ENCODE results near the gene RAB11FIP3. TPM values are rescaled to one million over a fixed set of nuclear protein-coding genes. Genes with fewer than 3 reads are reported as not detected.

The RAB11FIP3 gene
- total RNA-seq, 1 donor from 2014 or later: 34.5 TPM

DNA sequence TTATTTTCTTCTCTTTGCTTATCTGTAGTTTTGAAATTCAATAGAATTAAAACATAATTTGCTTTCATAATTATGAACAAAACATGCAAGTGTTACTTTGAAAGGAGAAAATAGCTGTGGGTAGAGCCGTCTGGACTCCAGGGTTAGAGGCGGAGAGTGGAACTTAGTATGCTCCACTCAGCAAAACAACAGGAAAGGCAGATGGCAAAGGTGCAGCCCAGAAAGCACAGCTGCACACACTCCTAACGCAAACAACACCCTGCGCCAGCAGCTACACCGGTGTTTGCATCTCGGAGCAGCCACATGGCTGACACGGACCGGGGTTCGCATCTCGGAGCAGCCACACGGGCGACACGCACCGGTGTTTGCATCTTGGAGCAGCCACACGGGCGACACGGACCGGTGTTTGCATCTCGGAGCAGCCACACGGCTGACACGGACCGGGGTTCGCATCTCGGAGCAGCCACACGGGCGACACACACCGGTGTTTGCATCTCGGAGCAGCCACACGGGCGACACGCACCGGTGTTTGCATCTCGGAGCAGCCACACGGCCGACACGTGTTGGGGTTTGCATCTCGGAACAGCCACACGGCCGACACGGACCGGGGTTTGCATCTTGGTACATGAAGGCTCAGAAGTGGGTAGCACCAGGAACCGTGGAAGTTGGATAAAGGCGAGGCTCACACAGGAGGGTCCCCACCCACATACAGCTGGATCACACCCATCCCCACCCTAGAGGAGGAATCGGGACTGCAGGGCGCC is 89.9 kb downstream of the RAB11FIP3 start:
- Histone ChIP-seq H3K27me3 (ENCODE audit: control insufficient read depth, insufficient read depth, low read length) (no peaks in the 10 kb centered on the region), H3K4me3 (ENCODE audit: low read depth, low read length) (no peak overlapping the region), H3K36me3 (ENCODE audit: control insufficient read depth, insufficient read depth, low read length) (no peaks in the 10 kb centered on the region)
- DNase-seq (ENCODE audit: low read depth): no peak
- TF ChIP-seq, protein P1, sequence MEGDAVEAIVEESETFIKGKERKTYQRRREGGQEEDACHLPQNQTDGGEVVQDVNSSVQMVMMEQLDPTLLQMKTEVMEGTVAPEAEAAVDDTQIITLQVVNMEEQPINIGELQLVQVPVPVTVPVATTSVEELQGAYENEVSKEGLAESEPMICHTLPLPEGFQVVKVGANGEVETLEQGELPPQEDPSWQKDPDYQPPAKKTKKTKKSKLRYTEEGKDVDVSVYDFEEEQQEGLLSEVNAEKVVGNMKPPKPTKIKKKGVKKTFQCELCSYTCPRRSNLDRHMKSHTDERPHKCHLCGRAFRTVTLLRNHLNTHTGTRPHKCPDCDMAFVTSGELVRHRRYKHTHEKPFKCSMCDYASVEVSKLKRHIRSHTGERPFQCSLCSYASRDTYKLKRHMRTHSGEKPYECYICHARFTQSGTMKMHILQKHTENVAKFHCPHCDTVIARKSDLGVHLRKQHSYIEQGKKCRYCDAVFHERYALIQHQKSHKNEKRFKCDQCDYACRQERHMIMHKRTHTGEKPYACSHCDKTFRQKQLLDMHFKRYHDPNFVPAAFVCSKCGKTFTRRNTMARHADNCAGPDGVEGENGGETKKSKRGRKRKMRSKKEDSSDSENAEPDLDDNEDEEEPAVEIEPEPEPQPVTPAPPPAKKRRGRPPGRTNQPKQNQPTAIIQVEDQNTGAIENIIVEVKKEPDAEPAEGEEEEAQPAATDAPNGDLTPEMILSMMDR (IDR thresholded peaks at IDR 0.05; ENCODE audit: insufficient read depth, low read length, poor library complexity, severe bottlenecking): no peak

DNA sequence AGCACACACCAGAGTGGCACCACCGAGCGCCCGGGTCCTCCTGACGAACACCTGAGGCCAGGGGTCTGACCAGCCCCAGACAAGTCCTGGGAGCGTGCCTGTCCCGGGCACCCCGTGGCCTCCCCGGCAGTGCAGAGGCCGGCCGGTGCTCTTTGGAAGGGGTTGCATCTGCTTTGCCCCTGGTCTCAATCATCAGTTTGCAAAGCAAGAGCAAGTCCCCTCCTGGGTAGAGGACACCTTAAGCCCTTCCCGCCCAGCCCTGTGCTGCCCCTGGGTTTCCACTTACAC is 90.4 kb downstream of the RAB11FIP3 start:
- Histone ChIP-seq H3K36me3 (ENCODE audit: control insufficient read depth, insufficient read depth, low read length) (no peaks in the 10 kb centered on the region), H3K27me3 (ENCODE audit: control insufficient read depth, insufficient read depth, low read length) (no peaks in the 10 kb centered on the region), H3K4me3 (ENCODE audit: low read depth, low read length) (no peak overlapping the region)
- TF ChIP-seq, protein P1 (IDR thresholded peaks at IDR 0.05; ENCODE audit: insufficient read depth, low read length, poor library complexity, severe bottlenecking): no peak
- DNase-seq (ENCODE audit: low read depth): no peak

DNA sequence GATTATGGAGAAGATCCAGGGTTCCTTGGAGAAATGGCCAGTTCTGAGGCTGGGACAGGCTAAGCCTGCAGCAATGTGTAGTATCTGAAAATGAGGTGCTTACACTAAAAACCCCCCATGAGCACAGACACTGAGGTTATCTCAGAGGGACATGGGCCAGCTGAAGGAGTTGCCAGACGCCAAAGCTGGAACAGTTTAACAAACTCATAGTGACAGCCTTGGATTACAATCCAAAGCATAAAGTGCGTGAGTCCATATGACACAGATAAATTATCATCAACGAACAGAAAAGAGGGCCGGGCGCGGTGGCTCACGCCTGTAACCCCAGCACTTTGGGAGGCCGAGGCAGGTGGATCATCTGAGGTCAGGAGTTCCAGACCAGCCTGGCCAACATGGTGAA is 90.9 kb downstream of the RAB11FIP3 start:
- TF ChIP-seq, protein P1 (IDR thresholded peaks at IDR 0.05; ENCODE audit: insufficient read depth, low read length, poor library complexity, severe bottlenecking): no peak
- H3K36me3 ChIP-seq (ENCODE audit: control insufficient read depth, insufficient read depth, low read length): no peaks in the 10 kb centered on the region
- no peak for DNase-seq (ENCODE audit: low read depth)
- H3K27me3 ChIP-seq (ENCODE audit: control insufficient read depth, insufficient read depth, low read length): no peaks in the 10 kb centered on the region
- H3K4me3 ChIP-seq (ENCODE audit: low read depth, low read length): no peak overlapping the region

DNA sequence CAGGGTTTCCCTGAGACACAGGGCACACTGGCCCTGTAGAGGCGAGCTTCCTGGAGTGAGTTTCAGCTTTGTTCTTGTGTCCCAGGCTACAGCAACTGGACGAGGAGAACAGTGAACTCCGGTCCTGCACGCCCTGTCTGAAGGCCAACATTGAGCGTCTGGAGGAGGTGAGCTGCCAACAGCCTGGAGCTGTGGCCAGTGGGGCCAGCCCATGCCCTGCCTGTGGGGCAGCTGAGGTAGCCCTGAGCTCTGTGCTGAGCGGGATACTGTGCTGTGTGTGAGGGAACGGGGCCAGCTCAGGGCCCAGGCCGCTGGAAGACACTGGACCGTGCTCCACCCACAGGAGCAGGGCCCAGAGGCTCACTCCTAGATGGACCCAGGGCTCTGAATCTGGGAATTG is 93.4 kb downstream of the RAB11FIP3 start:
- TF ChIP-seq, protein P1 (IDR thresholded peaks at IDR 0.05; ENCODE audit: insufficient read depth, low read length, poor library complexity, severe bottlenecking): no peak
- H3K4me3 ChIP-seq (ENCODE audit: low read depth, low read length): no peak overlapping the region
- DNase-seq (ENCODE audit: low read depth): no peak
- no peaks in the 10 kb centered on the region for H3K27me3 ChIP-seq (ENCODE audit: control insufficient read depth, insufficient read depth, low read length)
- no peaks in the 10 kb centered on the region for H3K36me3 ChIP-seq (ENCODE audit: control insufficient read depth, insufficient read depth, low read length)

DNA sequence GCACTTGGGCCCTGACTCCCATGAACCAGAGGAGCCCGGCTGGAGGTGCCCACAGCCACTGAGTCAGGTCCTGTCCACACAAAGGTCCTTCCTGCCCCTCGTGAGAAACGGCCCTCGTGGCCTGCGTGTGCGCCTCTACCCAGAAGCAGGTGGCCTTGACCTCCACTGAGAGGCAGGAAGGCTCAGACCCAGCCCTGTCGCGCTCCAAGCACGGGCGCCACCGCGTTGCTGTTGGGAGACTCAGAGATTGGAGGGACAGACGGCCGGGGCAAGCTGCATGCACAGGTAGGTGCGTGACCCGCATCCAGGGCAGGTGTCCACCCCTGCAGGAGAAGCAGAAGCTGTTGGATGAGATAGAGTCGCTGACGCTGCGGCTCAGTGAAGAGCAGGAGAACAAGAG is 94.0 kb downstream of the RAB11FIP3 start:
- H3K36me3 ChIP-seq (ENCODE audit: control insufficient read depth, insufficient read depth, low read length): no peaks in the 10 kb centered on the region
- no peaks in the 10 kb centered on the region for H3K27me3 ChIP-seq (ENCODE audit: control insufficient read depth, insufficient read depth, low read length)
- TF ChIP-seq, protein P1 (IDR thresholded peaks at IDR 0.05; ENCODE audit: insufficient read depth, low read length, poor library complexity, severe bottlenecking): no peak
- no peak overlapping the region for H3K4me3 ChIP-seq (ENCODE audit: low read depth, low read length)
- DNase-seq (ENCODE audit: low read depth): no peak
